Kidney (tissue), 14 donors: Measurements from ENCODE around the gene MMP13. TPM values are rescaled to one million over a fixed set of nuclear protein-coding genes. Genes with fewer than 3 reads are reported as not detected.

ENCODE experiments used
- DNase-seq, 5 donors: peaks; one replicate each; pipeline ENCODE4 v3.0.0-alpha.2; 2013 to 2020
- FAIRE-seq: peaks from 2 replicates; lab custom pipeline; 2012; peaks lifted over from hg19 to GRCh38; lab: Jason Lieb, UNC
- H3K27ac ChIP-seq, 2 donors: one replicate each; pipeline ENCODE4 v1.7.0; 2013; ENCODE audit warnings: low read depth in 2 of 2, low read length in 2 of 2, inconsistent platforms in 1 of 2
- H3K27me3 ChIP-seq: one replicate; pipeline ENCODE4 v1.7.1; 2013; ENCODE audit warnings: low read length, inconsistent platforms; ENCODE audit not compliant: control insufficient read depth, insufficient read depth
- H3K36me3 ChIP-seq, 3 donors: one replicate each; pipeline versions ENCODE4 v1.7.0 to v1.7.1; 2013; ENCODE audit warnings: low read length in 3 of 3, control low read depth in 1 of 3, inconsistent platforms in 1 of 3; ENCODE audit not compliant: insufficient read depth in 3 of 3, control insufficient read depth in 2 of 3
- H3K4me1 ChIP-seq, 3 donors: one replicate each; pipeline versions ENCODE4 v1.7.0 to v1.7.1; 2013; ENCODE audit warnings: low read length in 3 of 3, inconsistent platforms in 1 of 3, low read depth in 1 of 3; ENCODE audit not compliant: control insufficient read depth in 2 of 3, insufficient read depth in 2 of 3
- H3K4me3 ChIP-seq, 3 donors: one replicate each; pipeline versions ENCODE4 v1.7.0 to v1.8.1; 2013; ENCODE audit warnings: low read length in 3 of 3, control low read depth in 1 of 3, inconsistent platforms in 1 of 3
- H3K9ac ChIP-seq, 3 donors: one replicate each; pipeline versions ENCODE4 v1.7.0 to v1.7.1; 2013; ENCODE audit warnings: low read length in 3 of 3, control low read depth in 1 of 3, inconsistent platforms in 1 of 3
- H3K9me3 ChIP-seq, 3 donors: one replicate each; pipeline versions ENCODE4 v1.7.0 to v1.7.1; 2013; ENCODE audit warnings: low read length in 3 of 3, control low read depth in 1 of 3, inconsistent platforms in 1 of 3; ENCODE audit not compliant: control insufficient read depth in 2 of 3, insufficient read depth in 1 of 3
- intact Hi-C: fragments of 100-400 bp; cut with DNase I; formaldehyde crosslinking; loops from one replicate; pipeline ENCODE4 v1.11.1; 2022
- polyA plus RNA-seq: library from polyadenylated mRNA; stranded (reverse); fragments of 350-450 nt; fragmentation: Illumina TruSeq; extraction: RNeasy Lipid Tissue Mini Kit (QIAGEN cat#74804); gene quantifications from one replicate; pipeline ENCODE4 v1.2.3, GENCODE V29; 2014; ENCODE audit warnings: low read depth, low replicate concordance; ENCODE audit not compliant: insufficient read depth
- total RNA-seq: library from RNA; stranded (reverse); fragmentation: NEBNext Ultra II Directional; extraction: Animal tissue kit (Norgen Biotek cat#: 25700); gene quantifications from one replicate; pipeline ENCODE4 v1.2.1, GENCODE V29; 2021
- TF ChIP-seq, protein P1 (sequence below): IDR thresholded peaks from 3 replicates; pipeline ENCODE4 v1.5.1; 2012; ENCODE audit warnings: mild to moderate bottlenecking, moderate library complexity, borderline replicate concordance; ENCODE audit not compliant: insufficient read depth; ENCODE audit errors: extremely low read depth
- donor health status: control.
- donor health status: control.
- donor health status: control.
- donor health status: control.
- donor health status: control.
- donor health status: DM: yes; HTN: yes; CAD: no.
- donor health status: Normal renal cell carcinoma (clear cell type).

MMP13 gene
- total and polyA plus RNA-seq, 2 donors from 2014 or later = not detected

DNA sequence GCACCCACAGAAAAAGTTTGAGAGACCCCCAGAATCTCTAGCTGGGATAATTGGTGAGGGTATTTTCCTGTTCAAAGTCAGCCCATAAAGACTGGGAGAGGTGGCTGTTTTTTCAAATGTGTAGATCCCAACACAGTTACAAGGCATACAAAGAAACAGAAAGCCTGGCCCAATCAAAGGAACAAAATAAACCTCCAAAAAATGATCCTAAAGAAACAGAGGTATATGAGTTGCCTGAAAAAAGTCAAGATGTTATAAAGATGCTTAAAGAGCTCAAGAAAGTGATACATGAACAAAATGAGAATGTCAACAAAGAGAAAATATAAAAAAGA lies 40.5 kb downstream of the MMP13 start:
- H3K27ac ChIP-seq = peak overlapping the region in 1 of 2 donors; percentile 27
- H3K9me3 ChIP-seq = no peaks in the 10 kb centered on the region
- no peak overlapping the region for H3K9ac ChIP-seq
- intact Hi-C loops = no loop called here
- TF ChIP-seq, protein P1, sequence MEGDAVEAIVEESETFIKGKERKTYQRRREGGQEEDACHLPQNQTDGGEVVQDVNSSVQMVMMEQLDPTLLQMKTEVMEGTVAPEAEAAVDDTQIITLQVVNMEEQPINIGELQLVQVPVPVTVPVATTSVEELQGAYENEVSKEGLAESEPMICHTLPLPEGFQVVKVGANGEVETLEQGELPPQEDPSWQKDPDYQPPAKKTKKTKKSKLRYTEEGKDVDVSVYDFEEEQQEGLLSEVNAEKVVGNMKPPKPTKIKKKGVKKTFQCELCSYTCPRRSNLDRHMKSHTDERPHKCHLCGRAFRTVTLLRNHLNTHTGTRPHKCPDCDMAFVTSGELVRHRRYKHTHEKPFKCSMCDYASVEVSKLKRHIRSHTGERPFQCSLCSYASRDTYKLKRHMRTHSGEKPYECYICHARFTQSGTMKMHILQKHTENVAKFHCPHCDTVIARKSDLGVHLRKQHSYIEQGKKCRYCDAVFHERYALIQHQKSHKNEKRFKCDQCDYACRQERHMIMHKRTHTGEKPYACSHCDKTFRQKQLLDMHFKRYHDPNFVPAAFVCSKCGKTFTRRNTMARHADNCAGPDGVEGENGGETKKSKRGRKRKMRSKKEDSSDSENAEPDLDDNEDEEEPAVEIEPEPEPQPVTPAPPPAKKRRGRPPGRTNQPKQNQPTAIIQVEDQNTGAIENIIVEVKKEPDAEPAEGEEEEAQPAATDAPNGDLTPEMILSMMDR = no peak
- H3K4me3 ChIP-seq = no peak overlapping the region
- no peak for DNase-seq
- FAIRE-seq = no peak
- H3K27me3 ChIP-seq = no peaks in the 10 kb centered on the region
- H3K36me3 ChIP-seq = no peaks in the 10 kb centered on the region
- peaks cover 0 to 2% (median 0%) of the 10 kb centered on the region in 3 donors for H3K4me1 ChIP-seq

DNA sequence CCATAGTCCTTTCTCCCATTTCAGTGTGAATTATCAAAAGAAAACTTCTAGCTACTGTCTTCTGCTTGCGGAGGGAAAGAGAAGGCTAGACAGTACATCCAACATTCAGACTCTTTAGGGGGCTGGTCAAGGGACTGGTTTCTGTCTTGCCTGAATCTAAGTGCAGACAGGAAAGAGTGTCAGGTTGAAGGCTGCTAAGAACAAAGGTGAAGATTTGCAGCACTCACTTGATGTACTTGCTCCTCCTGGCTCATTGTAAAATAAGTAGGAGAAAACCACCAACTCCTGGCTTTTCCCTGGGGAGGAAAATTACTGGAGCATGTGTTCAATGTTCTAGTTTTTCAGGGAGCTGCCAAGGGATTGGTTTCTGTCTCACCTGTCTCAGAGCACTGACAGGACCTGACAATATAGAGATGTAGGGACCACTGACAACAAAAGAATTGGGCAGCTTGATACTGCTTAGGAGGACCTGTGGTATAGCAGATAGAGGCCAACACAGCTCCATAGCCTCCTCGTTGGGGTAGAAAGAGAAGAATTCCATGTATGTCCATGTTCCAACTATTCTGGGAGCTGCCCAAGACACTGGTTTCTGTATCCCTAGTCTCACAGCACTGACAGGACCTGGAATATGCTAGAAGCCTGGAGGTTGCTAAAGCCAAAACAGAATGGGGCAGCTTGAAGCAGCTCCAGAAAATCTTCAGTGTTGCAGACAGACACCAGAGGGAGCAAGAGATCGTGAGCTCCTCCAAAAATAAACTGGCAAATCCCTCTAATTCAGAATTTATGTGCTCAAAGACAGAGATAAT lies 41.1 kb downstream of the MMP13 start:
- Histone ChIP-seq H3K9me3 (no peaks in the 10 kb centered on the region), H3K27me3 (no peaks in the 10 kb centered on the region), H3K4me1 (peaks cover 0 to 2% (median 0%) of the 10 kb centered on the region in 3 donors), H3K27ac (peak overlapping the region in 1 of 2 donors; percentile 27), H3K36me3 (no peaks in the 10 kb centered on the region), H3K4me3 (no peak overlapping the region), H3K9ac (no peak overlapping the region)
- TF ChIP-seq, protein P1 = peak; percentile 80
- peak; percentile 17 for FAIRE-seq
- intact Hi-C loops = no loop called here
- peak in 3 of 5 donors; percentile 41 to 48 (median 42) for DNase-seq

GRCh38 chr11:102912482-102912830 lies 43.1 kb downstream of the MMP13 start:
- DNase-seq (no peak), FAIRE-seq (no peak)
- no peaks in the 10 kb centered on the region for H3K27me3 ChIP-seq
- H3K27ac ChIP-seq = no peak overlapping the region
- H3K36me3 ChIP-seq = no peaks in the 10 kb centered on the region
- no peak overlapping the region for H3K4me3 ChIP-seq
- no peaks in the 10 kb centered on the region for H3K9me3 ChIP-seq
- intact Hi-C loops = no loop called here
- no peak overlapping the region for H3K9ac ChIP-seq
- TF ChIP-seq, protein P1 = no peak
- H3K4me1 ChIP-seq = peaks cover 0 to 2% (median 0%) of the 10 kb centered on the region in 3 donors
